GM19099 (cell line): Measurements from ENCODE around the gene FBXO11.

ENCODE experiments used
- POLR2A ChIP-seq: IDR thresholded peaks from 3 replicates; pipeline ENCODE4 v1.6.1; 2011; ENCODE audit warnings: low read depth; ENCODE audit not compliant: insufficient read length; ENCODE audit errors: extremely low read depth

Gene FBXO11

DNA sequence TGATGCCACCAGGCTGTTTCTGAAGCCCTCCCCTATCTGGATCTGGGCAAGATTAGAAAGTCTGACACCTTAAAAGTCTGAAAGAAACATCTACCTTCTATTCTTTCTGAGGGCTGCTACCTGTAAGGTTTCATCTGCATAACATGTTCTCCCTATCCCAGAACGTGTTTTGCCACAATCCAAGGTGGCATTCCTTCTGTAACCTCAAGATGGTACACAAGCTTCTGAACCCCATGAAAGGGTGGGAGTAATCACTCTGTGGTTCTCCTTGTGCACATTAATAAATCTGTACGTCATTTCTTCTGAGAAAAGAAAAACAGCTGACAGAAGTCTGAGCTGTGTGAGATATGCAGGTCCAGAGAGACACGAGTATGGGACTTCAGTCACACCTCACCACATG, 165.2 kb downstream of the FBXO11 start:
- TF ChIP-seq POLR2A = no peak
